Stimulated activated naive B cell treated with anti-CD40 and anti-IgM and Interleukin-4, amounts not matched to agents 10 μg/mL and 1 μg/mL and 100 μg/mL, for 72 hours (primary cell): ENCODE data around the gene C4orf51.
A peak's percentile ranks its signal among the peaks of the same experiment; 100 is the strongest.
"Not testable (repeated sequence)": the region's sequence is repeated elsewhere in the genome, so short reads cannot be mapped to it uniquely, and the experiment has no call there.

ENCODE experiments used
- ATAC-seq, 2 donors: fragments of 150-1000 bp; cut with Tn5 transposase; replicated peaks; 2 replicates each; pipeline ENCODE4 v1.10.0; 2021; ENCODE audit warnings: moderate library complexity in 1 of 2
- DNase-seq: peaks from one replicate; pipeline ENCODE4 v3.0.0; 2021
- H3K27ac Mint-ChIP-seq: one replicate; pipeline ENCODE4 v1.8.0; 2022; ENCODE audit warnings: mild to moderate bottlenecking, mixed read lengths
- H3K27me3 Mint-ChIP-seq, 2 donors: one replicate each; pipeline ENCODE4 v1.8.0; 2022; ENCODE audit warnings: mixed read lengths in 2 of 2
- H3K36me3 Mint-ChIP-seq, 2 donors: one replicate each; pipeline ENCODE4 v1.8.0; 2022; ENCODE audit warnings: mixed read lengths in 2 of 2, mild to moderate bottlenecking in 1 of 2
- H3K4me1 Mint-ChIP-seq, 2 donors: one replicate each; pipeline ENCODE4 v1.8.0; 2022; ENCODE audit warnings: mixed read lengths in 2 of 2, mild to moderate bottlenecking in 1 of 2
- H3K4me3 Mint-ChIP-seq, 2 donors: one replicate each; pipeline ENCODE4 v1.8.0; 2022; ENCODE audit warnings: mild to moderate bottlenecking in 2 of 2, mixed read lengths in 2 of 2, moderate library complexity in 1 of 2
- H3K9me3 Mint-ChIP-seq, 2 donors: one replicate each; pipeline ENCODE4 v1.8.0; 2022; ENCODE audit warnings: mixed read lengths in 2 of 2, mild to moderate bottlenecking in 1 of 2

Gene C4orf51

GRCh38 chr4:145681956-145682355 is 2.0 kb downstream of the C4orf51 start:
- H3K27ac Mint-ChIP-seq, result no peak overlapping the region
- peaks cover 14 to 15% of the 10 kb centered on the region in 2 donors for H3K9me3 Mint-ChIP-seq
- H3K36me3 Mint-ChIP-seq, result no peaks in the 10 kb centered on the region
- ATAC-seq (no peak), DNase-seq (no peak)
- no peaks in the 10 kb centered on the region for H3K4me1 Mint-ChIP-seq
- H3K27me3 Mint-ChIP-seq, result peaks cover 21 to 35% of the 10 kb centered on the region in 2 donors
- H3K4me3 Mint-ChIP-seq, result no peak overlapping the region

GRCh38 chr4:145686991-145687390 is 7.0 kb downstream of the C4orf51 start:
- H3K4me1 Mint-ChIP-seq, result no peaks in the 10 kb centered on the region
- H3K27me3 Mint-ChIP-seq, result peaks cover 12 to 14% of the 10 kb centered on the region in 2 donors
- DNase-seq (no peak), ATAC-seq (no peak)
- H3K4me3 Mint-ChIP-seq, result no peak overlapping the region
- no peaks in the 10 kb centered on the region for H3K36me3 Mint-ChIP-seq
- H3K27ac Mint-ChIP-seq, result no peak overlapping the region
- H3K9me3 Mint-ChIP-seq, result peaks cover 15 to 25% of the 10 kb centered on the region in 2 donors

- DNase-seq, result no peak
- Mint-ChIP-seq H3K27me3 (peaks cover 0 to 4% of the 10 kb centered on the region in 2 donors), H3K4me3 (no peak overlapping the region), H3K27ac (no peak overlapping the region), H3K36me3 (no peaks in the 10 kb centered on the region), H3K4me1 (no peaks in the 10 kb centered on the region), H3K9me3 (peaks cover 10 to 22% of the 10 kb centered on the region in 2 donors)
- ATAC-seq, result no peak
These were observed 10.7 kb downstream of the C4orf51 start for GRCh38 chr4:145690610-145691009.

GRCh38 chr4:145691416-145691815 is 11.5 kb downstream of the C4orf51 start:
- not testable (repeated sequence) for H3K4me1 Mint-ChIP-seq

GRCh38 chr4:145694929-145695328 is 15.0 kb downstream of the C4orf51 start:
- H3K4me3 Mint-ChIP-seq, result no peak overlapping the region
- H3K36me3 Mint-ChIP-seq, result no peaks in the 10 kb centered on the region
- H3K27me3 Mint-ChIP-seq, result peaks cover 0 to 8% of the 10 kb centered on the region in 2 donors
- no peak overlapping the region for H3K27ac Mint-ChIP-seq
- H3K4me1 Mint-ChIP-seq, result no peaks in the 10 kb centered on the region
- ATAC-seq (no peak), DNase-seq (no peak)
- H3K9me3 Mint-ChIP-seq, result peaks cover 3 to 9% of the 10 kb centered on the region in 2 donors

More at GRCh38 chr4:145691416-145691815, 11.5 kb downstream of the C4orf51 start:
- ATAC-seq, H3K36me3 Mint-ChIP-seq, DNase-seq, H3K27ac Mint-ChIP-seq, H3K27me3 Mint-ChIP-seq, H3K4me3 Mint-ChIP-seq: not testable (repeated sequence)
- H3K9me3 Mint-ChIP-seq, result peaks cover 10 to 22% of the 10 kb centered on the region in 2 donors

GRCh38 chr4:145697332-145697731 is 17.4 kb downstream of the C4orf51 start:
- Mint-ChIP-seq H3K4me3 (no peak overlapping the region), H3K9me3 (no peaks in the 10 kb centered on the region), H3K27ac (no peak overlapping the region), H3K36me3 (no peaks in the 10 kb centered on the region), H3K27me3 (peaks cover 9 to 17% of the 10 kb centered on the region in 2 donors), H3K4me1 (no peaks in the 10 kb centered on the region)
- DNase-seq, result no peak
- peak; percentile 31 to 56 for ATAC-seq

- no peaks in the 10 kb centered on the region for H3K4me1 Mint-ChIP-seq
- H3K27ac Mint-ChIP-seq, result no peak overlapping the region
- H3K4me3 Mint-ChIP-seq, result no peak overlapping the region
- H3K27me3 Mint-ChIP-seq, result peaks cover 9 to 20% of the 10 kb centered on the region in 2 donors
- no peaks in the 10 kb centered on the region for H3K9me3 Mint-ChIP-seq
- no peaks in the 10 kb centered on the region for H3K36me3 Mint-ChIP-seq
- ATAC-seq (no peak), DNase-seq (no peak)
These were observed 18.6 kb downstream of the C4orf51 start for GRCh38 chr4:145698507-145698906.

GRCh38 chr4:145703850-145704497 is 24.0 kb downstream of the C4orf51 start:
- H3K9me3 Mint-ChIP-seq, result peaks cover 0 to 5% of the 10 kb centered on the region in 2 donors
- peaks cover 9 to 20% of the 10 kb centered on the region in 2 donors for H3K27me3 Mint-ChIP-seq
- ATAC-seq, result no peak

GRCh38 chr4:145709336-145709735 is 29.4 kb downstream of the C4orf51 start:
- ATAC-seq (no peak), DNase-seq (no peak)
- H3K27me3 Mint-ChIP-seq, result peaks cover 3 to 5% of the 10 kb centered on the region in 2 donors
- H3K4me1 Mint-ChIP-seq, result no peaks in the 10 kb centered on the region
- peaks cover 0 to 2% of the 10 kb centered on the region in 2 donors for H3K36me3 Mint-ChIP-seq
- H3K4me3 Mint-ChIP-seq, result no peak overlapping the region
- H3K27ac Mint-ChIP-seq, result no peak overlapping the region
- peaks cover 15 to 24% of the 10 kb centered on the region in 2 donors for H3K9me3 Mint-ChIP-seq

More at GRCh38 chr4:145703850-145704497, 24.0 kb downstream of the C4orf51 start:
- no peaks in the 10 kb centered on the region for H3K36me3 Mint-ChIP-seq
- H3K27ac Mint-ChIP-seq, result no peak overlapping the region
- H3K4me3 Mint-ChIP-seq, result no peak overlapping the region
- no peaks in the 10 kb centered on the region for H3K4me1 Mint-ChIP-seq
- DNase-seq, result no peak

- DNase-seq (no peak), ATAC-seq (peak in 1 of 2 donors; percentile 33)
- peaks cover 15 to 24% of the 10 kb centered on the region in 2 donors for H3K9me3 Mint-ChIP-seq
- H3K4me3 Mint-ChIP-seq, result no peak overlapping the region
- no peak overlapping the region for H3K27ac Mint-ChIP-seq
- H3K27me3 Mint-ChIP-seq, result peaks cover 6 to 8% of the 10 kb centered on the region in 2 donors
- peaks cover 0 to 2% of the 10 kb centered on the region in 2 donors for H3K36me3 Mint-ChIP-seq
- H3K4me1 Mint-ChIP-seq, result no peaks in the 10 kb centered on the region
These were observed 29.9 kb downstream of the C4orf51 start for GRCh38 chr4:145709843-145710242.

- Mint-ChIP-seq H3K27me3 (peaks cover 20 to 39% of the 10 kb centered on the region in 2 donors), H3K27ac (no peak overlapping the region), H3K9me3 (peaks cover 8 to 10% of the 10 kb centered on the region in 2 donors), H3K4me3 (no peak overlapping the region), H3K4me1 (peaks cover 11 to 14% of the 10 kb centered on the region in 2 donors), H3K36me3 (no peaks in the 10 kb centered on the region)
- ATAC-seq (no peak), DNase-seq (no peak)
These were observed 36.3 kb downstream of the C4orf51 start for GRCh38 chr4:145716200-145716599.

GRCh38 chr4:145716661-145717200 is 36.8 kb downstream of the C4orf51 start:
- ATAC-seq (no peak), DNase-seq (no peak)
- Mint-ChIP-seq H3K27me3 (peaks cover 24 to 44% of the 10 kb centered on the region in 2 donors), H3K4me3 (no peak overlapping the region), H3K4me1 (peaks cover 11 to 14% of the 10 kb centered on the region in 2 donors), H3K27ac (no peak overlapping the region), H3K36me3 (no peaks in the 10 kb centered on the region), H3K9me3 (peaks cover 5% of the 10 kb centered on the region in 2 donors)

GRCh38 chr4:145719752-145720624 is 40.0 kb downstream of the C4orf51 start:
- no peaks in the 10 kb centered on the region for H3K36me3 Mint-ChIP-seq
- DNase-seq (no peak), ATAC-seq (peak; percentile 76 to 89)
- H3K9me3 Mint-ChIP-seq, result no peaks in the 10 kb centered on the region
- peaks cover 11 to 14% of the 10 kb centered on the region in 2 donors for H3K4me1 Mint-ChIP-seq
- peaks cover 23 to 35% of the 10 kb centered on the region in 2 donors for H3K27me3 Mint-ChIP-seq
- H3K4me3 Mint-ChIP-seq, result peak overlapping the region in 1 of 2 donors; percentile 25
- H3K27ac Mint-ChIP-seq, result no peak overlapping the region

GRCh38 chr4:145720656-145721055 is 40.7 kb downstream of the C4orf51 start:
- Mint-ChIP-seq H3K27me3 (peaks cover 19 to 28% of the 10 kb centered on the region in 2 donors), H3K27ac (no peak overlapping the region), H3K4me3 (peak overlapping the region in 1 of 2 donors; percentile 25), H3K4me1 (peaks cover 11 to 14% of the 10 kb centered on the region in 2 donors), H3K36me3 (no peaks in the 10 kb centered on the region), H3K9me3 (no peaks in the 10 kb centered on the region)
- DNase-seq, result no peak
- peak; percentile 50 to 69 for ATAC-seq
